H1 (cell line): ENCODE results near the gene OSGEP. TPM values are rescaled to one million over a fixed set of nuclear protein-coding genes. Genes with fewer than 3 reads are reported as not detected.

Experiments used
- CTCF ChIA-PET: fragments of 300-600 bp; sonication (Branson Sonifier 250); formaldehyde crosslinking; loops from one replicate; lab custom pipeline; 2021; ENCODE audit not compliant: partially characterized antibody; lab: Charles Lee
- POLR2A ChIA-PET: fragments of 300-600 bp; sonication (Branson Sonifier 250); formaldehyde crosslinking; loops from one replicate; lab custom pipeline; 2021; ENCODE audit warnings: inconsistent platforms; ENCODE audit not compliant: partially characterized antibody; lab: Charles Lee
- DNase-seq, 2 experiments: peaks; one replicate each; pipeline versions ENCODE4 v3.0.0 to v3.0.0-alpha.2; 2010 to 2022; ENCODE audit warnings: low spot score in 2 of 2, low read depth in 1 of 2, mixed read lengths in 1 of 2
- FAIRE-seq: peaks from 2 replicates; lab custom pipeline; 2011; peaks lifted over from hg19 to GRCh38; lab: Jason Lieb, UNC
- H2AFZ ChIP-seq: 2 replicates; pipeline ENCODE4 v1.8.1; 2012; ENCODE audit warnings: low read length, inconsistent platforms
- H2AK5ac ChIP-seq: 2 replicates; pipeline ENCODE4 v1.6.1; 2013; ENCODE audit warnings: low read depth, low read length
- H2BK120ac ChIP-seq: replicated peaks from 2 replicates; pipeline ENCODE3; 2013; ENCODE audit warnings: low read depth, low read length, inconsistent platforms
- H2BK12ac ChIP-seq: 2 replicates; pipeline ENCODE4 v1.6.1; 2013; ENCODE audit warnings: low read depth, low read length
- H2BK15ac ChIP-seq: 2 replicates; pipeline ENCODE4 v1.6.1; 2013; ENCODE audit warnings: low read length
- H2BK20ac ChIP-seq: 2 replicates; pipeline ENCODE4 v1.6.1; 2013; ENCODE audit warnings: low read length
- H2BK5ac ChIP-seq: 2 replicates; pipeline ENCODE4 v1.6.1; 2013; ENCODE audit warnings: low read depth, low read length
- H3K14ac ChIP-seq: 2 replicates; pipeline ENCODE4 v1.6.1; 2013; ENCODE audit warnings: inconsistent platforms; ENCODE audit not compliant: insufficient read length
- H3K18ac ChIP-seq: 2 replicates; pipeline ENCODE4 v1.6.1; 2013; ENCODE audit warnings: low read length; ENCODE audit errors: extremely low read depth
- H3K23ac ChIP-seq: 2 replicates; pipeline ENCODE4 v1.6.1; 2013; ENCODE audit warnings: inconsistent platforms; ENCODE audit not compliant: insufficient read length
- H3K23me2 ChIP-seq: 2 replicates; pipeline ENCODE4 v1.6.1; 2013; ENCODE audit warnings: low read depth, low read length
- H3K27ac ChIP-seq: 2 replicates; pipeline ENCODE4 v1.6.1; 2011; ENCODE audit warnings: low read depth, low read length, inconsistent platforms
- H3K27me3 ChIP-seq, 4 experiments: replicated peaks in 1 of 4; 1 replicate in 1 of 4; 2 replicates in 3 of 4; pipeline versions ENCODE4 v1.6.1 to v1.8.1; 2011 to 2013; ENCODE audit warnings: low read length in 3 of 4, mild to moderate bottlenecking in 3 of 4, inconsistent platforms in 2 of 4, mixed read lengths in 2 of 4, moderate library complexity in 1 of 4; ENCODE audit not compliant: control insufficient read depth in 3 of 4, insufficient read depth in 3 of 4; ENCODE audit errors: extremely low read depth in 1 of 4
- H3K36me3 ChIP-seq, 4 experiments: 2 replicates each; pipeline versions ENCODE4 v1.6.1 to v1.8.1; 2011 to 2013; ENCODE audit warnings: mild to moderate bottlenecking in 4 of 4, low read length in 3 of 4, moderate library complexity in 2 of 4, control low read depth in 1 of 4, inconsistent platforms in 1 of 4; ENCODE audit not compliant: insufficient read depth in 4 of 4, control insufficient read depth in 2 of 4
- H3K4ac ChIP-seq: replicated peaks from 2 replicates; pipeline ENCODE3; 2013; ENCODE audit warnings: low read length, low read depth, mixed read lengths, inconsistent platforms; ENCODE audit not compliant: insufficient read length
- H3K4me1 ChIP-seq, 4 experiments: replicated peaks in 1 of 4; 1 replicate in 1 of 4; 2 replicates in 3 of 4; pipeline versions ENCODE4 v1.6.1 to v1.8.1; 2011 to 2013; ENCODE audit warnings: low read length in 3 of 4, inconsistent platforms in 2 of 4, mixed read lengths in 1 of 4; ENCODE audit not compliant: insufficient read depth in 4 of 4, control insufficient read depth in 3 of 4
- H3K4me2 ChIP-seq, 2 experiments: 2 replicates each; pipeline versions ENCODE4 v1.6.1 to v1.8.1; 2011 to 2013; ENCODE audit warnings: low read depth in 2 of 2, low read length in 2 of 2, control low read depth in 1 of 2, inconsistent platforms in 1 of 2, mild to moderate bottlenecking in 1 of 2; ENCODE audit not compliant: insufficient read depth in 1 of 2
- H3K4me3 ChIP-seq, 4 experiments: fragments of 200-600, 300-600 bp in 1 of 4; sonication (generic), shearing (Covaris generic), sonication (Bioruptor Twin) in 1 of 4; 2 replicates each; pipeline versions ENCODE4 v1.5.1 to v1.8.1; 2011 to 2016; ENCODE audit warnings: low read length in 4 of 4, low read depth in 3 of 4, control low read depth in 2 of 4, inconsistent platforms in 2 of 4, mild to moderate bottlenecking in 2 of 4, mixed read lengths in 1 of 4, moderate library complexity in 1 of 4; ENCODE audit not compliant: insufficient read depth in 2 of 4; ENCODE audit errors: extremely low read depth in 1 of 4
- H3K56ac ChIP-seq: replicated peaks from 2 replicates; pipeline ENCODE3; 2013; ENCODE audit warnings: low read depth, mild to moderate bottlenecking, mixed read lengths, low read length, inconsistent platforms; ENCODE audit not compliant: insufficient read length
- H3K79me1 ChIP-seq: 2 replicates; pipeline ENCODE4 v1.6.1; 2013; ENCODE audit warnings: low read depth, low read length, control low read depth
- H3K79me2 ChIP-seq, 2 experiments: 2 replicates each; pipeline versions ENCODE4 v1.6.1 to v1.8.1; 2012 to 2013; ENCODE audit warnings: low read length in 2 of 2, mild to moderate bottlenecking in 2 of 2, inconsistent platforms in 1 of 2; ENCODE audit not compliant: insufficient read depth in 2 of 2, control insufficient read depth in 1 of 2
- H3K9ac ChIP-seq, 4 experiments: replicated peaks in 1 of 4; 1 replicate in 1 of 4; 2 replicates in 3 of 4; pipeline versions ENCODE4 v1.6.1 to v1.8.1; 2011 to 2013; ENCODE audit warnings: low read depth in 3 of 4, low read length in 3 of 4, control low read depth in 2 of 4, mild to moderate bottlenecking in 2 of 4, moderate library complexity in 2 of 4, inconsistent platforms in 1 of 4; ENCODE audit errors: extremely low read depth in 1 of 4
- H3K9me3 ChIP-seq, 2 experiments: 2 replicates each; pipeline versions ENCODE4 v1.6.1 to v1.8.1; 2012 to 2013; ENCODE audit warnings: mild to moderate bottlenecking in 2 of 2, moderate library complexity in 2 of 2, control low read depth in 1 of 2, inconsistent platforms in 1 of 2, low read depth in 1 of 2, low read length in 1 of 2, mixed read lengths in 1 of 2; ENCODE audit not compliant: insufficient read depth in 2 of 2
- H4K20me1 ChIP-seq, 2 experiments: replicated peaks in 1 of 2; 2 replicates each; pipeline versions ENCODE3 to v1.8.1; 2011 to 2013; ENCODE audit warnings: inconsistent platforms in 2 of 2, low read length in 2 of 2, mild to moderate bottlenecking in 1 of 2; ENCODE audit not compliant: insufficient read depth in 2 of 2, control insufficient read depth in 1 of 2
- H4K5ac ChIP-seq: 2 replicates; pipeline ENCODE4 v1.6.1; 2013; ENCODE audit warnings: low read length, low read depth, mixed read lengths, inconsistent platforms; ENCODE audit not compliant: insufficient read length
- H4K8ac ChIP-seq: 2 replicates; pipeline ENCODE4 v1.8.0; 2013; ENCODE audit warnings: mild to moderate bottlenecking, moderate library complexity, low read length, inconsistent platforms; ENCODE audit not compliant: insufficient read depth; ENCODE audit errors: extremely low read depth
- H4K91ac ChIP-seq: replicated peaks from 2 replicates; pipeline ENCODE3; 2013; ENCODE audit warnings: low read length, mixed read lengths, inconsistent platforms; ENCODE audit not compliant: insufficient read length
- ATF2 ChIP-seq: IDR thresholded peaks from 2 replicates; pipeline ENCODE4 v1.6.1; 2012; ENCODE audit warnings: low read length, inconsistent platforms
- CBX5 ChIP-seq: fragments of 300-800, 300-1000 bp; sonication (generic); IDR thresholded peaks from 2 replicates; pipeline ENCODE4 v1.7.1; 2016; ENCODE audit warnings: antibody characterized with exemption, low read length, low read depth
- CHD2 ChIP-seq: IDR thresholded peaks from 2 replicates; pipeline ENCODE4 v1.6.1; 2012; ENCODE audit warnings: low read length, improper control_type of control experiment
- CTBP2 ChIP-seq: IDR thresholded peaks from 2 replicates; pipeline ENCODE4 v1.7.0; 2011; ENCODE audit warnings: borderline replicate concordance, mild to moderate bottlenecking, moderate library complexity, mixed read lengths, low read length; ENCODE audit not compliant: insufficient read depth, insufficient read length
- E2F6 ChIP-seq: IDR thresholded peaks from 2 replicates; pipeline ENCODE4 v1.6.1; 2012; ENCODE audit warnings: inconsistent platforms
- EZH2 ChIP-seq: fragments of 200-600 bp; sonication (generic); IDR thresholded peaks from 2 replicates; pipeline ENCODE4 v1.7.1; 2012; ENCODE audit warnings: low read depth, mild to moderate bottlenecking, moderate library complexity, low read length, inconsistent platforms; ENCODE audit not compliant: severe bottlenecking
- KDM1A ChIP-seq: fragments of 200-600, 300-600 bp; sonication (generic); IDR thresholded peaks from 2 replicates; pipeline ENCODE4 v1.7.1; 2016; ENCODE audit warnings: mild to moderate bottlenecking, low read length, borderline replicate concordance
- NRF1 ChIP-seq: IDR thresholded peaks from 2 replicates; pipeline ENCODE4 v1.6.1; 2011; ENCODE audit warnings: mild to moderate bottlenecking, low read depth, low read length, improper control_type of control experiment
- RAD21 ChIP-seq, 2 experiments: IDR thresholded peaks in 1 of 2; conservative IDR thresholded peaks in 1 of 2; 2 replicates each; pipeline ENCODE4 v1.6.1; 2011; ENCODE audit warnings: low read depth in 2 of 2, low read length in 2 of 2, improper control_type of control experiment in 1 of 2, inconsistent platforms in 1 of 2, mild to moderate bottlenecking in 1 of 2, moderate library complexity in 1 of 2
- SP1 ChIP-seq: IDR thresholded peaks from 2 replicates; pipeline ENCODE4 v1.6.1; 2011; ENCODE audit warnings: low read depth, low read length
- SUZ12 ChIP-seq: fragments of 200-600 bp; sonication (generic); IDR thresholded peaks from 2 replicates; pipeline ENCODE4 v1.6.1; 2012; ENCODE audit warnings: mild to moderate bottlenecking, inconsistent platforms, low read length, moderate library complexity, mixed read lengths
- WGBS, 2 experiments: shearing (Covaris generic) in 1 of 2; methylation state at CpG; one replicate each; pipeline versions ENCODE4 v1.1.6 to v1.1.7; 2013 to 2015; ENCODE audit warnings: low lambda C conversion rate in 2 of 2, mixed read lengths in 2 of 2, inconsistent platforms in 1 of 2, low coverage in 1 of 2, missing lambda C conversion rate in 1 of 2; ENCODE audit not compliant: insufficient replicate concordance in 2 of 2, insufficient coverage in 1 of 2, insufficient read length in 1 of 2; ENCODE audit errors: extremely low coverage in 1 of 2, missing lambda C conversion rate in 1 of 2; 5-methylcytosine and 5-hydroxymethylcytosine counted together
- polyA plus RNA-seq, 7 experiments: library from polyadenylated mRNA; depleted of rRNA in 3 of 7; stranded (reverse) in 5 of 7; unstranded in 2 of 7; fragments of >200 nt in 5 of 7; fragments of 200-250 nt in 2 of 7; gene quantifications; 1 replicate in 5 of 7; 2 replicates in 1 of 7; 4 replicates in 1 of 7; pipeline versions ENCODE4 v1.2.1 to v1.2.3, GENCODE V29; 2011 to 2013; ENCODE audit warnings: missing spikeins in 2 of 7, mixed read lengths in 2 of 7
- total RNA-seq: library from RNA; stranded (reverse); fragmentation: NEBNext Ultra II Directional; extraction: Animal tissue kit (Norgen Biotek cat#: 25700); gene quantifications from 2 replicates; pipeline ENCODE4 v1.2.1, GENCODE V29; 2021

OSGEP gene
- total and polyA plus RNA-seq, 2 of the 8 experiments (the other 6 are each of a cell fraction or from before 2014, with no cell fraction given) = 34.4 to 78.6 TPM

- Histone ChIP-seq H3K14ac (no peak overlapping the region), H4K91ac (no peak overlapping the region), H4K5ac (no peak overlapping the region), H3K27me3 (no peaks in the 10 kb centered on the region; a peak in 1 of 7 replicates), H2AK5ac (no peak overlapping the region), H3K79me2 (no peaks in the 10 kb centered on the region), H3K9me3 (no peaks in the 10 kb centered on the region), H3K56ac (no peak overlapping the region), H3K23ac (no peak overlapping the region), H2AFZ (no peak overlapping the region), H3K18ac (no peak overlapping the region), H3K4me2 (no peak overlapping the region), H3K36me3 (peaks cover 10 to 13% (median 12%) of the 10 kb centered on the region in 4 experiments), H3K27ac (no peak overlapping the region), H2BK12ac (no peak overlapping the region), H3K23me2 (no peaks in the 10 kb centered on the region), H3K9ac (no peak overlapping the region), H4K8ac (no peak overlapping the region), H2BK15ac (no peak overlapping the region), H2BK20ac (no peak overlapping the region), H3K4me1 (no peaks in the 10 kb centered on the region), H3K4me3 (no peak overlapping the region), H3K79me1 (no peaks in the 10 kb centered on the region), H2BK5ac (no peak overlapping the region), H4K20me1 (no peaks in the 10 kb centered on the region), H3K4ac (no peak overlapping the region), H2BK120ac (no peak overlapping the region)
- FAIRE-seq (no peak), DNase-seq (no peak)
- ChIA-PET CTCF (interaction anchor here (1.1 kb wide), 1 partner anchor 166 kb away, joined by 3 read pairs; no protein-coding TSS in a partner anchor), POLR2A (interaction anchor here (0.7 to 8.2 kb wide), 7 partner anchors 11 to 133 kb away, joined by 3 to 68 read pairs (median 3); partner anchors contain the start of genes APEX1, OSGEP and TEP1)
- whole genome bisulfite sequencing, 2 experiments = 87% methylated on average over 2 of the region's 2 CpGs; no CpG with 5 or more reads in 1 of the 2 experiments
- TF ChIP-seq SUZ12 = no peak
- no peak for TF ChIP-seq SP1
- no peak for TF ChIP-seq CHD2
- TF ChIP-seq EZH2 = no peak
- TF ChIP-seq E2F6 = no peak
- no peak for TF ChIP-seq RAD21 (IDR thresholded peaks at IDR 0.05 in 1 of 2, conservative IDR thresholded peaks at IDR 0.05 in 1 of 2; ENCODE audit: low read depth in 2 of 2, low read length in 2 of 2)
- TF ChIP-seq ATF2 = no peak
- no peak for TF ChIP-seq KDM1A
- TF ChIP-seq CBX5 = no peak
- no peak for TF ChIP-seq NRF1
- TF ChIP-seq CTBP2 = no peak
These were observed 13.2 kb downstream of the OSGEP start for GRCh38 chr14:20441461-20441860.
